ENCODE measurements around the gene NEU2.

NEU2 gene

DNA sequence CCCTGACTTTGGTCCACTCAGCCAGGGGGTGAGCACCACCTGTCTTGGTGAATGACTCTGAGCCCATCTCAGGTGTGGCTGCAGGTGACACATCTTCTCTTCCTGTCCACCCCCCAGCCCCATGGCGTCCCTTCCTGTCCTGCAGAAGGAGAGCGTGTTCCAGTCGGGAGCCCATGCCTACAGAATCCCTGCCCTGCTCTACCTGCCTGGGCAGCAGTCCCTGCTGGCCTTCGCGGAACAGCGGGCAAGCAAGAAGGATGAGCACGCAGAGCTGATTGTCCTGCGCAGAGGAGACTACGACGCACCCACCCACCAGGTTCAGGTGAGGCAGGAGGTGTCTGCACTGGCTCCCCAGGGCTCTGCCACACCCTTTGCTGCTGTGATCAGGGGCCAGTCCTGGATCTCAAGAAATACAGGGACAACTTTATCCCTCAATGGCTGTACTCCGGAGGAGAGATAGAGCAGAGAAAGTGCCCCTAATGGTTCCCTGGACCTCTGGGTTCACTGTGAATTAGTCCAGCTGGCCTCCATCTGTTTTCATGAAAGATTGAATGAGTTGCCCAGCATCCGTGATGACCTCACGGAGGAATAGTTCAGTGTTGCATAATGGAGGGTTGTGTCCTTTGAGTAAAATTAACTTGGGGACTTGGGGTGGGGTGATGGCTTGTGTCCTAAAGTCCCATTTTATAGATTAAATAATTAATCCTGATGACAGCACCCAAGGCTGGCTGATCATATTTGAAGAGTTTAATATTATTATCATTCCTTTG is at the start of gene NEU2:
Gene NEU2 (plus strand): TSS at position 122 of the 770 bp plus-strand sequence. CDS start 0 bp downstream, at position 122.
- no peak for DNase-seq

DNA sequence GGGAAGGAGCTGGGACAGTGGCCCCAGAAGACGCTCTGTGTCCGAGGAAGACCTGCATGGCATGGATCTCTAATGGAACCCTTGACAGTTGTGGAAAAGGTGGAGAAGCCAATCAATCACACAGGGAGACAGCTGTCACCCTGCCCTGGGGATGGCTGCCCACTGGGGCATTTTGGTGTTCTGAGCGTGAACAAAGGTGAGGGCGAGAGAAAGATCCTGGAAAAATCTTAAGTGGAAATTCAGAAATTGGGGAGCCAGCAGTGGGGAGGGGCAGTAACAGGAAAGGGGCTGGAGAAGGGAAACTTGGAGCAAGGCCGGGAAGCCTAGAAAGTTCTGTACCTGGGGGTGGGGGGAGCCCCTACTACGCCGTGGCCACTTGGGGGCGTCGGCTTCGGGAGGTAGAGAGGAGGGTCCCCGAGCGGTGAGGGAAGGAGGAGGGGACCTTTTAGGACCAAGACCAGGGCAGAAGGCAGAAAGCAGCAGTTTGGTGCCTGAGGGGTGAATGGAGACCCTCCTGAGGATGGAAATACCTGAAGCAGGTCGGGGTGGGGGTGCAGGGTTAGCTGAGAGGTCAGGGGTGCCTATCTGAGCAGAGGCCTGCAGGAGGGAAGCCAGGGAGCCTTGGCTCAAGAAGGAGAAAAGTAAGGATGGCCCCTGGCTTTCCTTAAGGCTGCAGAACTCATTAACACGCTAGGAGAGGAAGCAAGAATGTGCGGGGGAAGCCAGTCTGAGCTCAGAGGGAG is 49.4 kb upstream of the NEU2 start:
- DNase-seq, result no peak

DNA sequence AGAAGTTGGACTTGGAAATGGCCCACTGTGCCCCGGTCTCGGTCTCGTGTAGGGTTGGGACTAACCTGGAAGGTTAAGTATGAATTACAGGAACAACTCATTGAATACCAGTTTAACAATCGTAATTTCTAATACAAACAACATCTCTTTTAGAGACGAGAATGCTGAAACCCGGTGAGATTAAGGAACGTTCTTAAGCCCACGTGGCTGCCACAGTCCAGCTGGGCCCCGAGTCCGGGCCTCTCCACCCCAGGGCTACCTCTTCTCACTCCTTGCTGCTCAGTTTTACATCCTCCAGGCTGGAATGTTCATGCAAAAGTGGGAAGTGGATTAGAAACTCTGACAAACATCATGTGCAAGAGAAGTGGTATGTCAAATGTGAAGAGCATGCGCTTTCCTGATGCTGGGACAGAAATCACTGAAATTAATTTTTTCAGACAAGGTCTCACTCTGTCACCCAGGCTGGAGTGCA is 48.8 kb upstream of the NEU2 start:
- DNase-seq, result no peak

DNA sequence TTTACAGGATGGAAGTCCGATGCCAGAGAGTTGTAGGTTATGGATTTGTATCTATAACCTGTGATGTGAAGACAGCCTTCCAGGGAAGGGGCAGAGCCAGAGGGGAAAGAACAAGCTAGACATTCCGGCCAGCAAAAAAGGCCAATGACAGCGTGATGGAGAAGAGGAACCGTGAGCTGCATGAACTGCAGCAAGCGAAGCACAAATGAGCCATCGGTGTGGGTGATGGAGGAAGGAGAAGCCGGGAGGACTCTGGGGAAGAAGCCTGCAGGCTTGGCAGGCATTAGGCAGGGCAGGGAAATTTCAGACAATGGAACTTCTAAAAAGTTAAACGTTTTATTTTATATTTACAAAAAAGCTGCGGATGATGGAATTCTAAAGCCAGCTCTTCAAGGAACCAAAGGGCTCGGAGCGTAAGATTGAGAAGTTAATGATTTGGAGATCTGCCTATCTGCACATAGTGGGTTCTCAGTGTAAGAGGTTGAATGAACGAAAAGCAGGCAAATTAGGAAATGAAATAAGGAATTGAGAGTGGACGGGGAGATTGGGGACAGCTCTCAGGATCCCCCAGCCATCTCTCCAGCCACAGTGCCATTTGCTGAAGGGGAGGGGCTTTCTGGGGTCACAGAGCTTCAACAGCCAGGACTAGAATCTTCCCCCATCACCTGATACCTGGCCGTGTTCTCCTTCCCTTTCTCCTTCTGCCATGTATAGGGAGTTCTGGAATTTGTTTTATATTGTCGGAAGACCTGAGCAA is 47.8 kb upstream of the NEU2 start:
- DNase-seq, result no peak

DNA sequence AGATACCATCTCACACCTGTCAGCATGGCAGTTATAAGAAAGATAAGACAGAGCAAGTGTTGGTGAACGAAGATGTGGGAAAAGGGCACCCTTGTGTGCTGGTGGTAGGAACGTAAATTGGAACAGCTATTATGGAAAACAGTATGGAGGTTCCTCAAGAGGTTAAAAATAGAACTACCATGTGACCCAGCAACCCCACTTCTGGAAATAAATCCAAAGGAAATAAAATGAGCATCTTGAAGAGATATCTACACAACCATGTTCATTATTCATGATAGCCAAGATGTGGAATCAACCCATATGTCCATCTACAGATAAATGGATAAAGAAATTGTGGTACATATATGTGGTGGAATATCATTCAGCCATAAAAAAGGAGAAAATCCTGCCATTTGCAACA is 46.3 kb upstream of the NEU2 start:
- no peak for DNase-seq

DNA sequence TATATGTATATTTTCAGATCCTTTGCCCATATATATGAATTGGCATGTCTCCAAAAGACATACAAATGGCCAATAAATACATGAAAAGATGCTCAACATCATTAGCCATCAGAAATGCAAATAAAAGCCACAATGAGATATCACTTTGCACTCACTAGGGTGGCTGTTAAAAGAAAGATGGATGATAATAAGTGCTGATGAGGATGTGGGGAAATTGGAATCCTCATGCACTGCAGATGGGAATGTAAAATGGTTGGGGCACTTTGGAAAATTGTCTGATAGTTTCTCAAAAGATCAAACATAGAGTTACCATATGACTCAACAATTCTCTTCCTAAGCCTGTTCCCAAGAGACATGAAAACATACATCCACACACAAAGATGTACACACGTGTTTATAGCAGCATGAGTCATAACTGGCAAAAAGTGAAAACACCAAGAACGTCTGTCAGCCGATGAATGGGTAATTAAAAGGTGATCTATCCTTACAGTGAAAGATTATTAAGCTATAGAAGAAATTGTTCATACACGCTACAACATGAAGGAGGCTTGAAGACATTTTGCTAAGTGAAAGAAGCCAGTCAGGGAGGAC is 39.1 kb upstream of the NEU2 start:
- DNase-seq, result no peak

DNA sequence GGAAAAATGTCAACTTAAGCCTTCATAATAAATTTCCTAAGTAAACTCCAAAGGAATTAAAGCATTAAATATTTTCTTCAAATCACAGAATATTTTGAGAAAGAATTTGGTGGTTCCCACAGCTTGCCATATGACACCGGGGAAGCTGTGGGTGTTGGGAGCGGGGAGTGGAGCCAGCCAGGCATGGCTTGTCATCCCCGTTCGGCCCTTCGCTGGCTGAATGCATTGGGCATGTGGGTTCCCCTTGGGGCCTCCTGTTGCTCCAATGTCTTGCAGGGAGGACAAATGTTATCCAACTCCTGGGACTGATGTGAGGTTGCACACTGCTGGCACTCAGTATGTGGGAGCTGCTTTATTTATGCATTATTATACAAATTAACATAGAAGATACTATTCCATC is 38.0 kb upstream of the NEU2 start:
- no peak for DNase-seq

GRCh38 chr2:232997749-232998665 is 34.5 kb upstream of the NEU2 start:
- DNase-seq, result no peak

DNA sequence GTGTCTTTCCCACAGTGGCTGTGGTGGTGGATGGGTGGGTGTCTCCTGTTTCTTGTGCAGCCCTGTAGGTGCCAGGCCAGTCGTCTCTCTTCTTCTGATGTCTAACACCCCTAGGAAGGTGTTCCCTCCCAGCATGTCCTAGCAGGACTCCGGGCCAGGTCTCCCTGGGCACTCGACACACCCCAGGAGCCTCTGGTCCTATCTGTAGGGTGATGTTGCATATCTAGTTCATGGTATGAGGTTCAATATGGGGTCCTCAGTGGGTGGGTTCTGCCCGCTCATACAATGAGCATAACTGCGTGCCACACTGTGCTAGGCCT is 33.8 kb upstream of the NEU2 start:
- DNase-seq, result no peak

DNA sequence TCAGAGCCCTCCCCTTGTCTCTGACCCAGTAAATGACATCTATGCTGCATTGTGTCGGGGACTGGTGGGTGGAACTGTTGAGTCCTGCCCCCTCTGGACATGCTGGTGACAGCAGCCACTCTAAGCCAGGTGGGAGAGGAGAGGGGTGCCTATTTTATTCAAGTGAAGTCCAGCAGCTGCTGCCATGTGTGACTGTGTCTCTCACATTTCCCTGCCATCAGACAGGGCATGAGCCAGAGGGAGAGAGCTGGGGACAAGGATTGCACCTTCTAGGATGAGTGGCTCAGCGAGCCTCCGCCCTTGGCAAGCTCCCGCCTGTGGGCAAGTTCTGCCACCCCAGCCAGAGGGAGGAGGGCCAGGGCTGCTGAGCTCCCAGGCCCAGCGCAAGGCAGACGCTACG is 33.1 kb upstream of the NEU2 start:
- no peak for DNase-seq

DNA sequence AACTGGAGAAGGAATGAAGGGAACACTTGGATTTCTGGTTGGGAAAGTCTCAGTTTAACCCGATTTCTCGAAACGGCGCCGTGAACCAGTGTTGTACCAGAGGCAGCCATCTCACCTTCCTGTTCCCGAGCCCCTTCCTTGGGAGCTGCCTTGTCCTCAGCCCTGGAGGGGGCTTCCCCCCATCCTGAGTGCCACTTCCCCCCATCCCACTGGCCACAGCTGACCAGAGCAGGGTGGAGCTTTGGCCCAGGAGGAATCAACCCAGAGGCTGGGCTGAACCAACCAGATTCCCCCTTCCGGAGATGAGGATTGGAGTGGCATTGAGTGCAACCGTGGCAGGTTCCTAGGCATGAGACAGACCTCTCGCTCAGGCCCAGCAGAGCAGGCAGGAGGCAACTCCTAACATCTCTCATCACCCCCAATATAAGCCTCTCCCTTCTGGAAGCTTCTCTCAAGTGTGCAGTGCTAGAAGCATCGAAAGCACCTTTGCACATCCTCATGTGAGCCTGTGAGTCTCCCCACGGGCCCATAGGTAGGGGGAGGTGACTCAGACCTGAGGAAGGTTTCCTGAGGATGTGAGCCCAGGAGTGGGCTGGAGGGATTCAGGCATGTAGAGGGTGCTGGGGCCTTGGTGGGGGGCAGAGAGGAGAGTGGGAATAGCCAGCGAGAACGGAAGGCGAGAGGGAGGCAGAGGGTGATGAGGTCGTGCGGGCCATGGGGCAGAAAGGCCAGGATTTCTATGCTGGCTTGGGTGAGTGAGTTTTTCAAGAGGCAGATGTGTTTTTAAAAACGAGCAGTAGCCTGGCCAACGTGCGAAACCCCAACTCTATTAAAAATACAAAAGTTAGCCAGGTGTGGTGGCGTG is 31.4 kb upstream of the NEU2 start:
- DNase-seq, result no peak

DNA sequence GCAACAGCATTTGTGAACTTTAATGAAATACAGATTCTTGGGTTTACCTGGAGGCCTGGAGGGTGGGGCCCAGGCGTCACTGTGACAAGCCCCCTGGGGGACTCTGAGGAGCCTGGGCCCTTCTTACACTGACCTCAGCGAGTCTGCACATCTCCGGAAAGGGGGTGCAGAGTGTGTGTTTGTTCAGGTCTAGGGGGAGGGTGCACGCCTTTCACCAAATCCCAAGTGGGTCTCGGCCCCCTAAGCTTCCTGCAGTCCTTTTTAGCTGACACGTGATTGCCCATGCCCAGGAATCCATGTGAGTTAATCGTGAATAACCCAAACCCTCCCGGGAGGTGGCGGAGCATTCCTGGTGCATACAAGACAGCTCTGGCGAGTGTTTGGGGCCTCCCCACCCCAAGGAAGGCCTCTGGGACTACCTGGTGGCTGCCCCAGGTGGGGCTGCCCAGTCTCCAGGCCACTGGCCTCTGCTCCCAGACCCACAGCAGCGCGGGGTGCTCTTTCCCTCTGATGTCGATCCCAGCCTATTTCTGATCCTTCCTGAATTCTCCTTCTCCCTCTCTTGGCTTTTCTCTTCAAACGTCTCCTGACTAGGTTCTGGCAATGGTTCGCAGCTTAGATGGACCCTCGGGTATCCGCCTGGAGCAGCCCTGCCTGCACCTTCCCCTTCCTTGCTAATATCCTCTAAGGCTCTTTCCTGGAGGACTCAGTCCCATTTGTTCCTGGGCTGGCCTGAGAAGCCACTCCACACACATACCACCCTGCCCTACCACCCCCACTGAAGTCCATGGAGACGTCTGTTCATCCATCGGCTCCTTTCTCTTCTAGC is 29.4 kb upstream of the NEU2 start:
- DNase-seq, result no peak

DNA sequence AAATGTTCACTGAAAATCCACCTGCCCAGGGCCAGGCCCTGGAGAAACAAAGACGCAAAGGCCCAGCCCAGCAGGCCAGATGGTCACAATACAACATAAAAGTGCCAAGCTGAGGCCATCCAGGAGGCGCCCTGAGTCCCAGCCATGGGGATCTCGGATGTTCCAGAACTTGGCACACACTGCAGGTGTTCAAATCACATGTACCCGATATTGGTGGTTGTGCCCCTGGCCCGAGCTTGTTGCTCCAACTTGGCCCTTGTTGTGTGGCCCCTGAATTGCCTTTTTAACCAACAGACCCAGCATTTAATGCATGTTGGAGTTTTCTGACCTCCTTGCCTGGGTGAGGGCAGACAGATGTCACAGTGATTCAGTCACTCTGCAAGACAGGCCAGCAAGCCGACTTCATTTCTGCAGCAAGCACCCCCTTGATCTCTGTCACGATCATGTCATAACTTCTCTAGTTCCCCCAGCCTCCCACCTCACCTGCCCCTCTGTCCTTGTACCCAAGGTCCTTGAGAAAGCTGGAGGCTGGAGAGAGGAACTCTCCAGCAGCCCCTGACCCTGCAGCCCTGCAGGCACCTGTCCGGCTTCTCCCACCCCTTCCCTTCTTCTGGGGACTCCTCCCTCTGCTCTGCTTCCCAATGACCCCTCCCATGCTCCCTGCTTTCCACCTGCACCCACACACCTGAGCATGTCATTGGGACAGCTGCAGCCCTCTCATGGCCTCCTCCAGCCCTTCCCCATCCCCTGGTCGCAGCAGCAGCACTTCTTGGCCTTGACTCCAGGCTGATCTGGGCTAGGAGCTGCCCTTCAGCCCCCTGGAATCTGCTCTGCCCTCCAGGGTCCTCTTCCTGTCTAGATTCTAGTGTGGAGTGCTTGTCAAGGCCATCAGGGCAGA is 28.6 kb upstream of the NEU2 start:
- no peak for DNase-seq

DNA sequence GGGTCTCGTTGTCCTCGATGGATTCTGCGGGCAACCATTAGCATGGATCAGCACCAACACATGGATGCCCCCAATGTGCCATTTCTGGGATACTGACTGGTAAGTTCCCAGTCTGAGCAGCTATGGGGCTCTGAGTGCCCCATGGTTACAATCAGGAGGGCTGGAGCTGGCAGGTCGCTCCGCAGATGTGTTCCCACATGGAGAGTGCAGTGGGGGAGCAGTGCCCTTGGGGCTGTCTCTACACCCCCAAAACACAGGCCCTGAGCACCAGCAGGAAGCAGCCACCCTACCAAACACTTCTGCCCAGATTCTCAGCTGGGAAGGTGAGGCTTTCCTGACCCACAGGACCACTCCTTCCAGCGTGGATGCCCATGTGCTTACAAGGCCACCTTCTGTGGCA is 27.4 kb upstream of the NEU2 start:
- DNase-seq, result no peak

GRCh38 chr2:233006648-233007047 is 25.8 kb upstream of the NEU2 start:
- DNase-seq, result no peak

DNA sequence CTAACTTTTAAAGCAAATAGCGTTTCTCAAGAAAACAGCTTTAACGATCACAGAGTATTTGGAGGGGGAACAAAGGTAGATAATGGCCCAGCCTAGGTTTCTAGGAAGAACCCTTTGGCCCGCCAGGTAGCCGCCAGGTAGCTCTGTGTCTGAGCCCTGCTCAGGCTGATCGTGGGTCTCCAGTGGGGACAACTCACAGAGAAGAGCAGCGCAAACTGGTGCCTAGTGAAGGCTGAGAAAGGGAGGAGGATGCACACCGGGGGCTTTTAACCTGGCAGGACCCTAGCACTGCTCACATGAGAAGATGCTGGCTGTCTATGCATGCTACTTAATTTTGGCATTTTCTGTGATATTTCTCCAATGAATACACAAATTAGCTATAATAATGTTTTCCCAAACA is 25.2 kb upstream of the NEU2 start:
- no peak for DNase-seq

DNA sequence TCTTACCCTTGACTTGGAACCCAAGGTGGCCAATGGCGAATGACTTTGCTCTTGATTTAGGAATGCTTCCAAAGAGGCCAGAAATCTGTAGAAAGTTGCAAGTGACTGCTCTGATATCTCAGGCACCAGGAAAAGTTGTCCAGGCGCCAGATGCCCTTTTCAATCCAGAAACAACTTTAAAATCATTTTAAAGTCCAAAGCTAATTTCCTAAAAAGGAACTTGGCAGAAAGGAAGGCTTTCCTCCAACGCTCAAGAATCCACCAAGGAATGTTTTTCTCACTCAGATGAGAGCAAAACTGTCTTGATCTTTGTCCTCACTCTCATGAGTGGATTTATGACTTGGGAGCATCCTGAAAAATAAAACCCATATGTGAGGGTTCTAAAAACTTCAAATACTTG is 24.7 kb upstream of the NEU2 start:
- DNase-seq, result no peak

GRCh38 chr2:233009661-233010060 is 22.8 kb upstream of the NEU2 start:
- DNase-seq, result no peak

- DNase-seq, result no peak
Measured at GRCh38 chr2:233010569-233011267, 21.8 kb upstream of the NEU2 start.

Data from activated T-cell treated with anti-CD3 and anti-CD28 coated beads for 4 hours (primary cell).